Measurements from ENCODE around the gene DYRK1A.

DNA sequence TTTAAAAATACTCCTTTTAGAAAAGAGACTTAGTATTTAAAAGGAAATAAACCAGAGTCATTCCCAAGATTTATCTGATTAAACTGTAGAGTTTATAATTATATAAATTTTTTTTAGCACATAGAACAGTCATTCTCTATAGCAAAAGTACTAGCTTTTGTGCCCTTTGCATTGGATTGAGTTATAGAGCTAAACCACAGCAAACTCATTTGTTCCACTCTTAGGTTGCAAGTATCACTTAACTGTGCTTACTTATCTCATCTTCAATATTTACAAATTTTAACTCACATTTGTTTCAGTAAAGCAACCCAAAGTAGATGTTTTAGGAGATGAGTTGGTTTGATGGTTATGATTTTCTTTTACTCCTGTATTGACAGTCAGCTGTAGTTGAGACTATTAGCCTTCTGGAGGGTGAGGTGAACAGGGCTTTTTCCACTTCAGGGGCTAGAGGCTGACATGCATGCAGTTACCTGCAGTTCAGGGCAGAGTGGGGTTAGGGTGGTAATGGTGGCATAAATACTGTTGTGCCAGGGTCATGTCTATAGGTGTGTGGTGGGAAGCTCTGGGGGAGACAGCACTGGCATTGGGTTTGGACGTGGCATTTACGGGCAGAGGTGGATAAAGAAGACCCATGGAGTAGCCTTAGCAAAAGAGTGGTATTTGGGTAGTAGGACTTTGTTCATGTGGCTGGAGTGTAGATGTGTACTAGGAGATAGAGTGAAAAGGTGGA lies 42.1 kb downstream of the DYRK1A start:
- TF ChIP-seq CTCF (IDR thresholded peaks at IDR 0.05) (no peak), POLR2AphosphoS5 (IDR thresholded peaks at IDR 0.05) (no peak), EP300 (IDR thresholded peaks at IDR 0.05) (no peak)

Measured in suprapubic skin (tissue), 4 donors.